HG03025 (cell line): ENCODE data around the gene RPP14.
"Not testable (repeated sequence)": the region's sequence is repeated elsewhere in the genome, so short reads cannot be mapped to it uniquely, and the experiment has no call there.

Experiments
- ATAC-seq: cut with Tn5 transposase; IDR thresholded peaks from one replicate; pipeline ENCODE4 v1.9.1; 2021; ENCODE audit warnings: mild to moderate bottlenecking, moderate library complexity; ENCODE audit not compliant: unreplicated experiment, low FRiP score

RPP14 gene

GRCh38 chr3:58329150-58329921, 23.3 kb downstream of the RPP14 start:
- ATAC-seq: no peak

- ATAC-seq: no peak
Observed at GRCh38 chr3:58329922-58330413, 23.9 kb downstream of the RPP14 start.

GRCh38 chr3:58331593-58332152, 25.6 kb downstream of the RPP14 start:
- ATAC-seq: no peak

GRCh38 chr3:58332575-58333188, 26.6 kb downstream of the RPP14 start, which contains the start of gene PXK:
Gene PXK, plus strand, starts transcription at chr3:58332892. Its CDS starts 97 bp downstream, at chr3:58332989.
- ATAC-seq: peak; percentile 81

GRCh38 chr3:58333206-58334012, 27.4 kb downstream of the RPP14 start:
- peak; percentile 33 for ATAC-seq

GRCh38 chr3:58334013-58334321, 27.9 kb downstream of the RPP14 start:
- ATAC-seq: no peak

- no peak for ATAC-seq
Observed at GRCh38 chr3:58334506-58334884, 28.4 kb downstream of the RPP14 start.

GRCh38 chr3:58335652-58335947, 29.6 kb downstream of the RPP14 start:
- no peak for ATAC-seq

- no peak for ATAC-seq
Observed at GRCh38 chr3:58336135-58336882, 30.3 kb downstream of the RPP14 start.

GRCh38 chr3:58337190-58337589, 31.1 kb downstream of the RPP14 start:
- ATAC-seq: no peak

GRCh38 chr3:58339146-58339545, 33.1 kb downstream of the RPP14 start:
- ATAC-seq: not testable (repeated sequence)

GRCh38 chr3:58340594-58341244, 34.7 kb downstream of the RPP14 start:
- no peak for ATAC-seq

GRCh38 chr3:58341376-58341775, 35.3 kb downstream of the RPP14 start:
- ATAC-seq: no peak

GRCh38 chr3:58342676-58343075, 36.6 kb downstream of the RPP14 start:
- ATAC-seq: no peak

GRCh38 chr3:58345457-58345856, 39.4 kb downstream of the RPP14 start:
- ATAC-seq: no peak

GRCh38 chr3:58346368-58346767, 40.3 kb downstream of the RPP14 start:
- ATAC-seq: no peak

GRCh38 chr3:58347984-58348383, 41.9 kb downstream of the RPP14 start:
- no peak for ATAC-seq

GRCh38 chr3:58349792-58350626, 44.0 kb downstream of the RPP14 start:
- peak; percentile 85 for ATAC-seq

GRCh38 chr3:58350627-58351013, 44.6 kb downstream of the RPP14 start:
- ATAC-seq: no peak
